Heart left ventricle (tissue), 16 donors: ENCODE data around the gene MACF1. TPM values are rescaled to one million over a fixed set of nuclear protein-coding genes. Genes with fewer than 3 reads are reported as not detected.
A peak's percentile ranks its signal among the peaks of the same experiment; 100 is the strongest.

ENCODE experiments used
- ATAC-seq, 4 donors: fragments of 200-7000 bp; cut with Tn5 transposase; one replicate each; pipeline ENCODE4 v1.9.1; 2020 to 2022; ENCODE audit warnings: moderate library complexity in 4 of 4, mild to moderate bottlenecking in 3 of 4, moderate number of reproducible peaks in 1 of 4
- DNase-seq, 5 donors: peaks; one replicate each; pipeline ENCODE4 v3.0.0-alpha.2; 2020
- H3K27ac ChIP-seq, 12 donors: fragments of 200-600 bp; sonication (generic) in 4 of 12; one replicate each; pipeline versions ENCODE4 v1.5.0 to v1.8.0; 2016 to 2022; ENCODE audit warnings: mild to moderate bottlenecking in 2 of 12
- H3K27me3 ChIP-seq, 9 donors: fragments of 200-600 bp; sonication (generic) in 2 of 9; one replicate each; pipeline versions ENCODE4 v1.5.1 to v1.8.0; 2016 to 2022; ENCODE audit warnings: mild to moderate bottlenecking in 3 of 9
- H3K36me3 ChIP-seq, 9 donors: fragments of 200-600 bp; sonication (generic) in 2 of 9; one replicate each; pipeline versions ENCODE4 v1.5.0 to v1.8.0; 2018 to 2022; ENCODE audit warnings: mild to moderate bottlenecking in 2 of 9
- H3K4me1 ChIP-seq, 12 donors: fragments of 200-600 bp; sonication (generic) in 4 of 12; one replicate each; pipeline versions ENCODE4 v1.5.0 to v1.8.0; 2016 to 2022; ENCODE audit warnings: mild to moderate bottlenecking in 3 of 12
- H3K4me3 ChIP-seq, 12 donors: fragments of 200-600 bp; sonication (generic) in 4 of 12; one replicate each; pipeline versions ENCODE4 v1.5.0 to v1.8.0; 2017 to 2022; ENCODE audit warnings: mild to moderate bottlenecking in 9 of 12, moderate library complexity in 4 of 12
- H3K9me3 ChIP-seq, 12 donors: fragments of 200-600 bp; sonication (generic) in 4 of 12; one replicate each; pipeline versions ENCODE4 v1.5.0 to v1.8.0; 2016 to 2022; ENCODE audit warnings: mild to moderate bottlenecking in 1 of 12
- CTCF ChIP-seq, 12 donors: fragments of 200-600 bp; sonication (generic) in 4 of 12; IDR thresholded peaks; one replicate each; pipeline versions ENCODE4 v1.5.0 to v1.8.0; 2018 to 2022; ENCODE audit warnings: antibody characterized with exemption in 12 of 12, mild to moderate bottlenecking in 5 of 12
- POLR2A ChIP-seq, 2 donors: fragments of 450-650 bp; IDR thresholded peaks; one replicate each; pipeline ENCODE4 v1.6.1; 2017; ENCODE audit warnings: antibody characterized with exemption in 2 of 2, mild to moderate bottlenecking in 2 of 2, moderate library complexity in 2 of 2
- WGBS, 4 donors: extraction: QIAGEN DNeasy Blood & Tissue Kit in 2 of 4; methylation state at CpG; one replicate each; pipeline versions ENCODE4 v1.1.5 to v1.1.7; 2013 to 2018; 5-methylcytosine and 5-hydroxymethylcytosine counted together
- intact Hi-C, 10 donors: fragments of 100-400 bp; cut with DNase I; formaldehyde crosslinking; loops; one replicate each; pipeline versions ENCODE4 v1.11.1 to v1.14.2; 2022
- polyA plus RNA-seq, 2 donors: library from polyadenylated mRNA; stranded (reverse); fragments of 200-250 nt; gene quantifications; one replicate each; pipeline ENCODE4 v1.2.3, GENCODE V29; 2013
- total RNA-seq, 9 donors: library from RNA; depleted of rRNA in 2 of 9; stranded (reverse); fragments of >200 nt in 2 of 9; fragmentation: NEBNext Ultra II Directional in 3 of 9; extraction: Animal tissue kit (Norgen Biotek cat#: 25700) in 3 of 9; gene quantifications; one replicate each; pipeline versions ENCODE4 v1.1.0 to v1.2.4, GENCODE V29; 2016 to 2023
- donor health status: ischemic (EF 13 %, LVEDD 7.1; RV severe dilation, severe dysfunction).
- donor health status: healthy with polysubstance abuse.
- donor health status: DM: no; HTN: yes; CAD: no.
- donor health status: DM: no; HTN: no; CAD: no.
- donor health status: ischemic (EF 25% LVEDD 6.9; RV normal size, moderate dysfunction).
- donor health status: ischemic (EF 25% LVEDD 5.7; RV mildly dilated, moderate dysfunction).
- donor health status: healthy.
- donor health status: DM: yes; HTN: yes; CAD: no.
- donor health status: ischemic (EF 35%, LVEDD 5.7; RV mildly dilated, moderate dysfunction).
- donor health status: nonischemic (EF 11% LVEDD 7.7; RV severe dilation, severe dysfunction).
- donor health status: DM: yes; HTN: yes; CAD: no.
- donor health status: PGD.
- donor health status: ischemic (EF 29% LVEDD 5.4; RV normal size, mild dysfunction).
- donor health status: nonischemic (EF 23%, LVEDD 6.1; RV moderate dilation, normal function).

MACF1 gene
- total and polyA plus RNA-seq, 11 donors = 102 to 436 (median 251) TPM

- peaks cover 0 to 20% (median 13%) of the 10 kb centered on the region in 9 donors for H3K36me3 ChIP-seq
- no peak overlapping the region for H3K4me3 ChIP-seq
- intact Hi-C loops = no loop called here
- H3K4me1 ChIP-seq = peaks cover 0 to 10% (median 0%) of the 10 kb centered on the region in 12 donors
- TF ChIP-seq POLR2A (IDR thresholded peaks at IDR 0.05) (no peak), CTCF (IDR thresholded peaks at IDR 0.05) (no peak)
- no peaks in the 10 kb centered on the region for H3K9me3 ChIP-seq
- ATAC-seq (peak in 1 of 4 donors; percentile 3), DNase-seq (no peak)
- H3K27me3 ChIP-seq = no peaks in the 10 kb centered on the region
- WGBS, 4 donors = 81 to 88% (median 86%) methylated on average over 23 to 29 of the region's 29 CpGs
- H3K27ac ChIP-seq = no peak overlapping the region
Observed at GRCh38 chr1:39522661-39523567, 318.4 kb downstream of the MACF1 start.

GRCh38 chr1:39524171-39524570 is 319.7 kb downstream of the MACF1 start:
- H3K36me3 ChIP-seq = peaks cover 0 to 33% (median 25%) of the 10 kb centered on the region in 9 donors
- WGBS, 4 donors = 65 to 79% (median 67%) methylated on average over 4 to 6 of the region's 6 CpGs
- TF ChIP-seq CTCF (IDR thresholded peaks at IDR 0.05) (no peak), POLR2A (IDR thresholded peaks at IDR 0.05) (no peak)
- DNase-seq (no peak), ATAC-seq (no peak)
- H3K9me3 ChIP-seq = no peaks in the 10 kb centered on the region
- intact Hi-C loops = no loop called here
- no peaks in the 10 kb centered on the region for H3K27me3 ChIP-seq
- H3K4me1 ChIP-seq = peaks cover 0 to 10% (median 0%) of the 10 kb centered on the region in 12 donors
- no peak overlapping the region for H3K27ac ChIP-seq
- no peak overlapping the region for H3K4me3 ChIP-seq

GRCh38 chr1:39524591-39525365 is 320.3 kb downstream of the MACF1 start:
- 82 to 91% (median 89%) methylated on average over 15 of the region's 15 CpGs for WGBS, 4 donors
- Histone ChIP-seq H3K9me3 (no peaks in the 10 kb centered on the region), H3K36me3 (peaks cover 0 to 37% (median 30%) of the 10 kb centered on the region in 9 donors), H3K4me3 (no peak overlapping the region), H3K27me3 (no peaks in the 10 kb centered on the region), H3K27ac (peak overlapping the region in 1 of 12 donors; percentile 53), H3K4me1 (peaks cover 0 to 10% (median 0%) of the 10 kb centered on the region in 12 donors)
- DNase-seq (no peak), ATAC-seq (no peak)
- no peak for TF ChIP-seq CTCF (IDR thresholded peaks at IDR 0.05)
- no peak for TF ChIP-seq POLR2A (IDR thresholded peaks at IDR 0.05)
- intact Hi-C loops = no loop called here
